Osteocyte (in vitro differentiated cells): ENCODE measurements around the gene HDAC4. TPM values are rescaled to one million over a fixed set of nuclear protein-coding genes. Genes with fewer than 3 reads are reported as not detected.

Experiments used
- DNase-seq: peaks from one replicate; pipeline ENCODE4 v3.0.0; 2021; ENCODE audit warnings: mixed read lengths; ENCODE audit not compliant: unreplicated experiment; ENCODE audit errors: extremely low spot score
- H3K27ac Mint-ChIP-seq: one replicate; pipeline ENCODE4 v1.8.0; 2021; ENCODE audit warnings: mild to moderate bottlenecking, mixed read lengths; ENCODE audit not compliant: unreplicated experiment
- H3K27me3 Mint-ChIP-seq: one replicate; pipeline ENCODE4 v1.8.0; 2021; ENCODE audit warnings: mixed read lengths; ENCODE audit not compliant: unreplicated experiment
- H3K36me3 Mint-ChIP-seq: one replicate; pipeline ENCODE4 v1.8.0; 2021; ENCODE audit warnings: mixed read lengths; ENCODE audit not compliant: unreplicated experiment
- H3K4me1 Mint-ChIP-seq: one replicate; pipeline ENCODE4 v1.8.0; 2021; ENCODE audit warnings: mixed read lengths; ENCODE audit not compliant: unreplicated experiment
- H3K4me3 Mint-ChIP-seq: one replicate; pipeline ENCODE4 v1.8.0; 2021; ENCODE audit warnings: mild to moderate bottlenecking, moderate library complexity, mixed read lengths; ENCODE audit not compliant: unreplicated experiment
- H3K9me3 Mint-ChIP-seq: one replicate; pipeline ENCODE4 v1.8.0; 2021; ENCODE audit warnings: mixed read lengths; ENCODE audit not compliant: unreplicated experiment
- CTCF ChIP-seq: fragments of 200-600 bp; sonication (generic); IDR thresholded peaks from 2 replicates; pipeline ENCODE4 v1.5.0; 2021; ENCODE audit warnings: antibody characterized with exemption, mild to moderate bottlenecking, moderate library complexity
- total RNA-seq: library from RNA; stranded (reverse); gene quantifications from 2 replicates; pipeline ENCODE4 v1.2.1, GENCODE V29; 2021

HDAC4 gene
- total RNA-seq, 1 donor from 2014 or later = 30.3 TPM

- H3K4me1 Mint-ChIP-seq = no peaks in the 10 kb centered on the region
- H3K9me3 Mint-ChIP-seq = no peaks in the 10 kb centered on the region
- H3K27ac Mint-ChIP-seq = no peak overlapping the region
- H3K4me3 Mint-ChIP-seq = no peak overlapping the region
- H3K36me3 Mint-ChIP-seq = peaks cover 6% of the 10 kb centered on the region
- DNase-seq = no peak
- H3K27me3 Mint-ChIP-seq = no peaks in the 10 kb centered on the region
- no peak for TF ChIP-seq CTCF
These were observed 291.5 kb downstream of the HDAC4 start for GRCh38 chr2:239109041-239109927.

GRCh38 chr2:239108459-239108858 is 292.4 kb downstream of the HDAC4 start:
- Mint-ChIP-seq H3K36me3 (peaks cover 6% of the 10 kb centered on the region), H3K9me3 (no peaks in the 10 kb centered on the region), H3K27me3 (no peaks in the 10 kb centered on the region), H3K4me1 (no peaks in the 10 kb centered on the region), H3K4me3 (no peak overlapping the region), H3K27ac (no peak overlapping the region)
- no peak for DNase-seq
- no peak for TF ChIP-seq CTCF

- TF ChIP-seq CTCF = no peak
- Mint-ChIP-seq H3K27ac (no peak overlapping the region), H3K4me3 (no peak overlapping the region), H3K9me3 (no peaks in the 10 kb centered on the region), H3K36me3 (peaks cover 6% of the 10 kb centered on the region), H3K27me3 (no peaks in the 10 kb centered on the region), H3K4me1 (no peaks in the 10 kb centered on the region)
- no peak for DNase-seq
These were observed 292.9 kb downstream of the HDAC4 start for GRCh38 chr2:239107936-239108335.

- no peak for TF ChIP-seq CTCF
- H3K27ac Mint-ChIP-seq = no peak overlapping the region
- no peak for DNase-seq
- H3K4me3 Mint-ChIP-seq = no peak overlapping the region
- no peaks in the 10 kb centered on the region for H3K27me3 Mint-ChIP-seq
- H3K36me3 Mint-ChIP-seq = peaks cover 6% of the 10 kb centered on the region
- no peaks in the 10 kb centered on the region for H3K4me1 Mint-ChIP-seq
- H3K9me3 Mint-ChIP-seq = no peaks in the 10 kb centered on the region
These were observed 293.9 kb downstream of the HDAC4 start for GRCh38 chr2:239106966-239107365.

- Mint-ChIP-seq H3K4me1 (no peaks in the 10 kb centered on the region), H3K36me3 (peaks cover 6% of the 10 kb centered on the region), H3K27ac (no peak overlapping the region), H3K9me3 (no peaks in the 10 kb centered on the region), H3K27me3 (no peaks in the 10 kb centered on the region), H3K4me3 (no peak overlapping the region)
- no peak for DNase-seq
- TF ChIP-seq CTCF = peak; percentile 73
These were observed 294.4 kb downstream of the HDAC4 start for GRCh38 chr2:239106314-239106908.
